CD14-positive monocyte (primary cell): ENCODE measurements around the gene ATP6AP1. TPM values are rescaled to one million over a fixed set of nuclear protein-coding genes. Genes with fewer than 3 reads are reported as not detected.

Experiments used
- DNase-seq, 3 donors: peaks; one replicate each; pipeline ENCODE4 v3.0.0-alpha.2; 2011 to 2022
- H2AFZ ChIP-seq: 2 replicates; pipeline ENCODE4 v1.6.0; 2012; ENCODE audit warnings: mild to moderate bottlenecking, low read depth, low read length, inconsistent platforms; ENCODE audit not compliant: insufficient read depth, poor library complexity, severe bottlenecking
- H3K27ac ChIP-seq, 2 donors: 1 replicate in 1 of 2; 2 replicates in 1 of 2; pipeline ENCODE4 v1.5.1; 2012 to 2013; ENCODE audit warnings: low read length in 2 of 2, control low read depth in 1 of 2, inconsistent platforms in 1 of 2, low read depth in 1 of 2, mild to moderate bottlenecking in 1 of 2
- H3K27me3 ChIP-seq, 2 donors: one replicate each; pipeline versions ENCODE4 v1.6.0 to v1.6.1; 2011 to 2013; ENCODE audit warnings: low read length in 2 of 2; ENCODE audit not compliant: control insufficient read depth in 2 of 2, insufficient read depth in 2 of 2
- H3K36me3 ChIP-seq, 2 donors: replicated peaks in 1 of 2; 1 replicate in 1 of 2; 2 replicates in 1 of 2; pipeline versions ENCODE4 v1.5.1 to v1.6.1; 2012 to 2013; ENCODE audit warnings: low read length in 2 of 2, control low read depth in 1 of 2, inconsistent platforms in 1 of 2, mild to moderate bottlenecking in 1 of 2; ENCODE audit not compliant: insufficient read depth in 2 of 2, control insufficient read depth in 1 of 2
- H3K4me1 ChIP-seq, 2 donors: 1 replicate in 1 of 2; 2 replicates in 1 of 2; pipeline versions ENCODE4 v1.5.1 to v1.6.1; 2012 to 2013; ENCODE audit warnings: low read length in 2 of 2, control low read depth in 1 of 2, inconsistent platforms in 1 of 2, mild to moderate bottlenecking in 1 of 2, moderate library complexity in 1 of 2; ENCODE audit not compliant: insufficient read depth in 2 of 2, control insufficient read depth in 1 of 2
- H3K4me2 ChIP-seq: replicated peaks from 2 replicates; pipeline ENCODE3; 2012; ENCODE audit warnings: low read length, moderate library complexity, mild to moderate bottlenecking; ENCODE audit not compliant: poor library complexity, severe bottlenecking; ENCODE audit errors: extremely low read depth
- H3K4me3 ChIP-seq, 3 experiments: fragments of 200-600 bp in 1 of 3; sonication (generic) in 1 of 3; replicated peaks in 1 of 3; 1 replicate in 2 of 3; 2 replicates in 1 of 3; pipeline ENCODE4 v1.5.1; 2011 to 2013; ENCODE audit warnings: low read length in 3 of 3, mild to moderate bottlenecking in 3 of 3, control low read depth in 2 of 3, low read depth in 2 of 3, inconsistent platforms in 1 of 3, moderate library complexity in 1 of 3
- H3K79me2 ChIP-seq: 2 replicates; pipeline ENCODE4 v1.6.0; 2012; ENCODE audit warnings: mild to moderate bottlenecking, control low read depth, inconsistent platforms, low read length, moderate library complexity; ENCODE audit not compliant: insufficient read depth
- H3K9ac ChIP-seq: 2 replicates; pipeline ENCODE4 v1.6.0; 2017; ENCODE audit warnings: low read length, mild to moderate bottlenecking; ENCODE audit not compliant: insufficient read depth, poor library complexity, severe bottlenecking
- H3K9me3 ChIP-seq, 2 donors: replicated peaks in 1 of 2; 1 replicate in 1 of 2; 2 replicates in 1 of 2; pipeline versions ENCODE4 v1.5.1 to v1.6.1; 2012 to 2013; ENCODE audit warnings: low read length in 2 of 2, control low read depth in 1 of 2; ENCODE audit not compliant: control insufficient read depth in 1 of 2, insufficient read depth in 1 of 2
- H4K20me1 ChIP-seq: 2 replicates; pipeline ENCODE4 v1.6.0; 2012; ENCODE audit warnings: mild to moderate bottlenecking, low read length, control low read depth, moderate library complexity; ENCODE audit not compliant: insufficient read depth
- H3K27ac Mint-ChIP-seq, 7 donors: one replicate each; pipeline ENCODE4 v1.8.0; 2020; ENCODE audit warnings: mild to moderate bottlenecking in 7 of 7, mixed read lengths in 7 of 7, moderate library complexity in 6 of 7, inconsistent platforms in 2 of 7
- H3K27me3 Mint-ChIP-seq, 3 donors: one replicate each; pipeline ENCODE4 v1.8.0; 2021 to 2022; ENCODE audit warnings: low read depth in 3 of 3, mild to moderate bottlenecking in 3 of 3, mixed read lengths in 3 of 3, moderate library complexity in 3 of 3, inconsistent platforms in 1 of 3
- H3K36me3 Mint-ChIP-seq, 2 donors: one replicate each; pipeline ENCODE4 v1.8.0; 2020; ENCODE audit warnings: mixed read lengths in 2 of 2, inconsistent platforms in 1 of 2, mild to moderate bottlenecking in 1 of 2
- H3K4me1 Mint-ChIP-seq: one replicate; pipeline ENCODE4 v1.8.0; 2020; ENCODE audit warnings: mild to moderate bottlenecking, mixed read lengths
- H3K4me3 Mint-ChIP-seq, 2 donors: one replicate each; pipeline ENCODE4 v1.8.0; 2020; ENCODE audit warnings: mild to moderate bottlenecking in 2 of 2, mixed read lengths in 2 of 2, moderate library complexity in 1 of 2
- H3K9me3 Mint-ChIP-seq, 7 donors: one replicate each; pipeline ENCODE4 v1.8.0; 2020 to 2022; ENCODE audit warnings: mixed read lengths in 7 of 7, mild to moderate bottlenecking in 6 of 7, moderate library complexity in 6 of 7, inconsistent platforms in 2 of 7
- WGBS: methylation state at CpG from one replicate; pipeline ENCODE4 v1.1.5; 2013; ENCODE audit warnings: missing lambda C conversion rate; ENCODE audit not compliant: insufficient coverage; 5-methylcytosine and 5-hydroxymethylcytosine counted together
- intact Hi-C, 2 donors: fragments of 100-400 bp; cut with micrococcal nuclease; formaldehyde crosslinking; loops; one replicate each; pipeline versions ENCODE4 v1.15.0 to v1.15.1; 2023
- polyA plus RNA-seq, 3 donors: library from polyadenylated mRNA; depleted of rRNA in 1 of 3; unstranded in 2 of 3; stranded (reverse) in 1 of 3; fragments of 300-500 nt in 2 of 3; fragments of >200 nt in 1 of 3; fragmentation: Illumina TruSeq in 2 of 3; gene quantifications; 1 replicate in 2 of 3; 2 replicates in 1 of 3; pipeline ENCODE4 v1.2.3, GENCODE V29; 2012 to 2021
- TF ChIP-seq, protein P1 (sequence below): fragments of 200-600 bp; IDR thresholded peaks from one replicate; pipeline ENCODE4 v1.8.0; 2022; ENCODE audit warnings: antibody characterized with exemption, mild to moderate bottlenecking

ATP6AP1 gene
- polyA plus RNA-seq, 3 donors = 116 to 178 (median 145) TPM

- H3K36me3 Mint-ChIP-seq = no peaks in the 10 kb centered on the region
- no peaks in the 10 kb centered on the region for H4K20me1 ChIP-seq
- H3K27me3 Mint-ChIP-seq = peaks cover 0 to 6% (median 2%) of the 10 kb centered on the region in 3 donors
- no peak overlapping the region for H3K4me3 ChIP-seq
- no peak for DNase-seq
- no peak overlapping the region for H2AFZ ChIP-seq
- no peaks in the 10 kb centered on the region for H3K79me2 ChIP-seq
- H3K4me3 Mint-ChIP-seq = no peak overlapping the region
- no peak overlapping the region for H3K27ac Mint-ChIP-seq
- intact Hi-C loops = no loop called here
- no peaks in the 10 kb centered on the region for H3K36me3 ChIP-seq
- no peak overlapping the region for H3K9ac ChIP-seq
- TF ChIP-seq, protein P1, sequence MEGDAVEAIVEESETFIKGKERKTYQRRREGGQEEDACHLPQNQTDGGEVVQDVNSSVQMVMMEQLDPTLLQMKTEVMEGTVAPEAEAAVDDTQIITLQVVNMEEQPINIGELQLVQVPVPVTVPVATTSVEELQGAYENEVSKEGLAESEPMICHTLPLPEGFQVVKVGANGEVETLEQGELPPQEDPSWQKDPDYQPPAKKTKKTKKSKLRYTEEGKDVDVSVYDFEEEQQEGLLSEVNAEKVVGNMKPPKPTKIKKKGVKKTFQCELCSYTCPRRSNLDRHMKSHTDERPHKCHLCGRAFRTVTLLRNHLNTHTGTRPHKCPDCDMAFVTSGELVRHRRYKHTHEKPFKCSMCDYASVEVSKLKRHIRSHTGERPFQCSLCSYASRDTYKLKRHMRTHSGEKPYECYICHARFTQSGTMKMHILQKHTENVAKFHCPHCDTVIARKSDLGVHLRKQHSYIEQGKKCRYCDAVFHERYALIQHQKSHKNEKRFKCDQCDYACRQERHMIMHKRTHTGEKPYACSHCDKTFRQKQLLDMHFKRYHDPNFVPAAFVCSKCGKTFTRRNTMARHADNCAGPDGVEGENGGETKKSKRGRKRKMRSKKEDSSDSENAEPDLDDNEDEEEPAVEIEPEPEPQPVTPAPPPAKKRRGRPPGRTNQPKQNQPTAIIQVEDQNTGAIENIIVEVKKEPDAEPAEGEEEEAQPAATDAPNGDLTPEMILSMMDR = no peak
- WGBS = 96% methylated on average over 15 of the region's 23 CpGs
- H3K9me3 ChIP-seq = peaks cover 0 to 4% of the 10 kb centered on the region in 2 donors
- no peaks in the 10 kb centered on the region for H3K27me3 ChIP-seq
- no peak overlapping the region for H3K27ac ChIP-seq
- no peak overlapping the region for H3K4me2 ChIP-seq
- peaks cover 0 to 7% (median 0%) of the 10 kb centered on the region in 7 donors for H3K9me3 Mint-ChIP-seq
- no peaks in the 10 kb centered on the region for H3K4me1 Mint-ChIP-seq
- H3K4me1 ChIP-seq = no peaks in the 10 kb centered on the region
These were observed 39.7 kb downstream of the ATP6AP1 start for GRCh38 chrX:154468217-154468616.

- no peaks in the 10 kb centered on the region for H3K27me3 ChIP-seq
- no peaks in the 10 kb centered on the region for H3K79me2 ChIP-seq
- H3K27ac ChIP-seq = no peak overlapping the region
- Mint-ChIP-seq H3K4me3 (no peak overlapping the region), H3K27me3 (peaks cover 0 to 6% (median 2%) of the 10 kb centered on the region in 3 donors), H3K27ac (no peak overlapping the region), H3K9me3 (peaks cover 0 to 7% (median 0%) of the 10 kb centered on the region in 7 donors), H3K4me1 (no peaks in the 10 kb centered on the region), H3K36me3 (no peaks in the 10 kb centered on the region)
- TF ChIP-seq, protein P1 = no peak
- no peak overlapping the region for H3K9ac ChIP-seq
- peaks cover 0 to 4% of the 10 kb centered on the region in 2 donors for H3K9me3 ChIP-seq
- no peak for DNase-seq
- intact Hi-C loops = no loop called here
- H3K4me1 ChIP-seq = no peaks in the 10 kb centered on the region
- H3K36me3 ChIP-seq = no peaks in the 10 kb centered on the region
- H3K4me3 ChIP-seq = no peak overlapping the region
- WGBS = no CpG with 5 or more reads among the region's 9 CpGs
- no peak overlapping the region for H2AFZ ChIP-seq
- H3K4me2 ChIP-seq = no peak overlapping the region
- no peaks in the 10 kb centered on the region for H4K20me1 ChIP-seq
These were observed 40.6 kb downstream of the ATP6AP1 start for GRCh38 chrX:154469114-154469513.
